Liver (tissue), 9 donors: ENCODE measurements around the gene MAG. TPM values are rescaled to one million over a fixed set of nuclear protein-coding genes. Genes with fewer than 3 reads are reported as not detected.

ENCODE experiments used
- DNase-seq: peaks from one replicate; pipeline ENCODE4 v3.0.0-alpha.2; 2017; ENCODE audit warnings: low spot score
- H3K27ac ChIP-seq, 2 donors: one replicate each; pipeline ENCODE4 v1.7.0; 2013; ENCODE audit warnings: inconsistent platforms in 2 of 2, low read length in 2 of 2, control low read depth in 1 of 2, low read depth in 1 of 2, mild to moderate bottlenecking in 1 of 2
- H3K27me3 ChIP-seq, 4 donors: one replicate each; pipeline versions ENCODE4 v1.6.1 to v1.7.0; 2013; ENCODE audit warnings: low read length in 3 of 4, inconsistent platforms in 1 of 4, mild to moderate bottlenecking in 1 of 4, moderate library complexity in 1 of 4; ENCODE audit not compliant: control insufficient read depth in 4 of 4, insufficient read depth in 4 of 4
- H3K36me3 ChIP-seq, 4 donors: one replicate each; pipeline versions ENCODE4 v1.6.1 to v1.7.0; 2013; ENCODE audit warnings: low read length in 3 of 4, mild to moderate bottlenecking in 3 of 4, low read depth in 1 of 4, moderate library complexity in 1 of 4; ENCODE audit not compliant: control insufficient read depth in 4 of 4, insufficient read depth in 3 of 4
- H3K4me1 ChIP-seq, 4 donors: one replicate each; pipeline versions ENCODE4 v1.6.1 to v1.7.0; 2013; ENCODE audit warnings: low read length in 3 of 4, mild to moderate bottlenecking in 3 of 4, moderate library complexity in 1 of 4; ENCODE audit not compliant: control insufficient read depth in 4 of 4, insufficient read depth in 4 of 4
- H3K4me3 ChIP-seq, 3 donors: one replicate each; pipeline versions ENCODE4 v1.6.1 to v1.7.0; 2013; ENCODE audit warnings: low read length in 3 of 3, control low read depth in 1 of 3, low read depth in 1 of 3, mild to moderate bottlenecking in 1 of 3
- H3K9ac ChIP-seq, 2 donors: one replicate each; pipeline ENCODE4 v1.7.0; 2013; ENCODE audit warnings: low read length in 2 of 2, mild to moderate bottlenecking in 2 of 2, moderate library complexity in 2 of 2, control low read depth in 1 of 2, low read depth in 1 of 2
- H3K9me3 ChIP-seq, 4 donors: one replicate each; pipeline versions ENCODE4 v1.6.1 to v1.7.0; 2013; ENCODE audit warnings: low read length in 3 of 4; ENCODE audit not compliant: control insufficient read depth in 4 of 4
- CTCF ChIP-seq: fragments of 150-350 bp; IDR thresholded peaks from 2 replicates; pipeline ENCODE4 v1.5.1; 2017; ENCODE audit warnings: improper control_type of control experiment, low read depth, low read length; ENCODE audit not compliant: missing input control
- GABPA ChIP-seq, 2 donors: IDR thresholded peaks in 1 of 2; conservative IDR thresholded peaks in 1 of 2; 2 replicates each; pipeline ENCODE4 v1.6.1; 2016; ENCODE audit warnings: antibody characterized with exemption in 2 of 2, mild to moderate bottlenecking in 1 of 2, moderate library complexity in 1 of 2
- HNF4A ChIP-seq, 2 donors: conservative IDR thresholded peaks; 2 replicates each; pipeline ENCODE4 v1.6.1; 2016; ENCODE audit warnings: antibody characterized with exemption in 2 of 2, mild to moderate bottlenecking in 2 of 2
- HNF4G ChIP-seq: IDR thresholded peaks from 2 replicates; pipeline ENCODE4 v1.6.1; 2016; ENCODE audit warnings: antibody characterized with exemption
- JUND ChIP-seq, 2 donors: IDR thresholded peaks; 2 replicates each; pipeline ENCODE4 v1.6.1; 2016; ENCODE audit warnings: antibody characterized with exemption in 2 of 2
- NR2F2 ChIP-seq: IDR thresholded peaks from 2 replicates; pipeline ENCODE4 v1.6.1; 2016; ENCODE audit warnings: antibody characterized with exemption
- REST ChIP-seq: IDR thresholded peaks from 2 replicates; pipeline ENCODE4 v1.6.1; 2016; ENCODE audit warnings: antibody characterized with exemption, mild to moderate bottlenecking
- RXRA ChIP-seq, 2 donors: IDR thresholded peaks; 2 replicates each; pipeline ENCODE4 v1.6.1; 2017 to 2018; ENCODE audit warnings: antibody characterized with exemption in 2 of 2, mild to moderate bottlenecking in 1 of 2
- SP1 ChIP-seq: IDR thresholded peaks from 2 replicates; pipeline ENCODE4 v1.6.1; 2018; ENCODE audit warnings: antibody characterized with exemption, mild to moderate bottlenecking
- TAF1 ChIP-seq: conservative IDR thresholded peaks from 2 replicates; pipeline ENCODE4 v1.6.1; 2016; ENCODE audit warnings: antibody characterized with exemption, mild to moderate bottlenecking
- YY1 ChIP-seq: IDR thresholded peaks from 2 replicates; pipeline ENCODE4 v1.6.1; 2016; ENCODE audit warnings: antibody characterized with exemption, mild to moderate bottlenecking
- ZBTB33 ChIP-seq: IDR thresholded peaks from 2 replicates; pipeline ENCODE4 v1.6.1; 2016; ENCODE audit warnings: antibody characterized with exemption
- WGBS: extraction: QIAGEN DNeasy Blood & Tissue Kit; methylation state at CpG from one replicate; pipeline ENCODE4 v1.1.7; 2013; 5-methylcytosine and 5-hydroxymethylcytosine counted together
- polyA plus RNA-seq, 2 donors: library from polyadenylated mRNA; stranded (reverse) in 1 of 2; unstranded in 1 of 2; fragments of 200-250 nt in 1 of 2; fragments of >200 nt in 1 of 2; fragmentation: Nextera tagmentation in 1 of 2; extraction: Ambion mirVana in 1 of 2; gene quantifications; one replicate each; pipeline versions ENCODE4 v1.2.1 to v1.2.3, GENCODE V29; 2013 to 2015
- total RNA-seq, 2 donors: library from RNA; depleted of rRNA; stranded (reverse); fragments of >200 nt; gene quantifications; one replicate each; pipeline ENCODE4 v1.2.3, GENCODE V29; 2014
- TF ChIP-seq, protein P1 (sequence below): IDR thresholded peaks from 2 replicates; pipeline ENCODE4 v1.6.1; 2016; ENCODE audit warnings: antibody characterized with exemption
- donor health status: healthy.
- donor health status: healthy.
- donor health status: healthy.
- donor health status: healthy.
- donor health status: healthy.

MAG gene
- total and polyA plus RNA-seq, 4 donors = 0.29 to 3.9 (median 0.33) TPM; not detected in 1

GRCh38 chr19:35309481-35310279 is 17.7 kb downstream of the MAG start:
- no peak for TF ChIP-seq ZBTB33
- TF ChIP-seq HNF4A (conservative IDR thresholded peaks at IDR 0.05) = no peak
- TF ChIP-seq CTCF = no peak
- Histone ChIP-seq H3K27me3 (no peaks in the 10 kb centered on the region), H3K9ac (no peak overlapping the region), H3K4me1 (peaks cover 0 to 8% (median 5%) of the 10 kb centered on the region in 4 donors), H3K4me3 (no peak overlapping the region), H3K36me3 (no peaks in the 10 kb centered on the region), H3K27ac (peak overlapping the region; percentile 7 to 16), H3K9me3 (no peaks in the 10 kb centered on the region)
- 81% methylated on average over 47 of the region's 47 CpGs for WGBS
- no peak for DNase-seq

GRCh38 chr19:35310331-35310730 is 18.4 kb downstream of the MAG start:
- Histone ChIP-seq H3K9me3 (no peaks in the 10 kb centered on the region), H3K4me1 (peaks cover 0 to 7% (median 4%) of the 10 kb centered on the region in 4 donors), H3K27ac (peak overlapping the region in 1 of 2 donors; percentile 7), H3K4me3 (no peak overlapping the region), H3K36me3 (no peaks in the 10 kb centered on the region), H3K9ac (no peak overlapping the region), H3K27me3 (no peaks in the 10 kb centered on the region)
- TF ChIP-seq, protein P1, sequence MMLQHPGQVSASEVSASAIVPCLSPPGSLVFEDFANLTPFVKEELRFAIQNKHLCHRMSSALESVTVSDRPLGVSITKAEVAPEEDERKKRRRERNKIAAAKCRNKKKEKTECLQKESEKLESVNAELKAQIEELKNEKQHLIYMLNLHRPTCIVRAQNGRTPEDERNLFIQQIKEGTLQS = no peak
- TF ChIP-seq NR2F2 = no peak
- TF ChIP-seq CTCF = no peak
- no peak for TF ChIP-seq RXRA (IDR thresholded peaks at IDR 0.05)
- no peak for TF ChIP-seq SP1
- TF ChIP-seq YY1 = no peak
- no peak for TF ChIP-seq GABPA (IDR thresholded peaks at IDR 0.05 in 1 of 2, conservative IDR thresholded peaks at IDR 0.05 in 1 of 2)
- no peak for TF ChIP-seq JUND (IDR thresholded peaks at IDR 0.05)
- TF ChIP-seq REST = no peak
- no peak for TF ChIP-seq HNF4A (conservative IDR thresholded peaks at IDR 0.05)
- TF ChIP-seq TAF1 = no peak
- no peak for TF ChIP-seq HNF4G
- WGBS = 91% methylated on average over 12 of the region's 12 CpGs
- DNase-seq = no peak
